Liver (tissue), 9 donors: ENCODE measurements around the gene BPHL. TPM values are rescaled to one million over a fixed set of nuclear protein-coding genes. Genes with fewer than 3 reads are reported as not detected.
A peak's percentile ranks its signal among the peaks of the same experiment; 100 is the strongest.
"Not testable (repeated sequence)": the region's sequence is repeated elsewhere in the genome, so short reads cannot be mapped to it uniquely, and the experiment has no call there.

ENCODE experiments used
- DNase-seq: peaks from one replicate; pipeline ENCODE4 v3.0.0-alpha.2; 2017; ENCODE audit warnings: low spot score
- H3K27ac ChIP-seq, 2 donors: one replicate each; pipeline ENCODE4 v1.7.0; 2013; ENCODE audit warnings: inconsistent platforms in 2 of 2, low read length in 2 of 2, control low read depth in 1 of 2, low read depth in 1 of 2, mild to moderate bottlenecking in 1 of 2
- H3K27me3 ChIP-seq, 4 donors: one replicate each; pipeline versions ENCODE4 v1.6.1 to v1.7.0; 2013; ENCODE audit warnings: low read length in 3 of 4, inconsistent platforms in 1 of 4, mild to moderate bottlenecking in 1 of 4, moderate library complexity in 1 of 4; ENCODE audit not compliant: control insufficient read depth in 4 of 4, insufficient read depth in 4 of 4
- H3K36me3 ChIP-seq, 4 donors: one replicate each; pipeline versions ENCODE4 v1.6.1 to v1.7.0; 2013; ENCODE audit warnings: low read length in 3 of 4, mild to moderate bottlenecking in 3 of 4, low read depth in 1 of 4, moderate library complexity in 1 of 4; ENCODE audit not compliant: control insufficient read depth in 4 of 4, insufficient read depth in 3 of 4
- H3K4me1 ChIP-seq, 4 donors: one replicate each; pipeline versions ENCODE4 v1.6.1 to v1.7.0; 2013; ENCODE audit warnings: low read length in 3 of 4, mild to moderate bottlenecking in 3 of 4, moderate library complexity in 1 of 4; ENCODE audit not compliant: control insufficient read depth in 4 of 4, insufficient read depth in 4 of 4
- H3K4me3 ChIP-seq, 3 donors: one replicate each; pipeline versions ENCODE4 v1.6.1 to v1.7.0; 2013; ENCODE audit warnings: low read length in 3 of 3, control low read depth in 1 of 3, low read depth in 1 of 3, mild to moderate bottlenecking in 1 of 3
- H3K9ac ChIP-seq, 2 donors: one replicate each; pipeline ENCODE4 v1.7.0; 2013; ENCODE audit warnings: low read length in 2 of 2, mild to moderate bottlenecking in 2 of 2, moderate library complexity in 2 of 2, control low read depth in 1 of 2, low read depth in 1 of 2
- H3K9me3 ChIP-seq, 4 donors: one replicate each; pipeline versions ENCODE4 v1.6.1 to v1.7.0; 2013; ENCODE audit warnings: low read length in 3 of 4; ENCODE audit not compliant: control insufficient read depth in 4 of 4
- FOXA2 ChIP-seq: IDR thresholded peaks from 2 replicates; pipeline ENCODE4 v1.6.1; 2016; ENCODE audit warnings: antibody characterized with exemption
- GABPA ChIP-seq, 2 donors: IDR thresholded peaks in 1 of 2; conservative IDR thresholded peaks in 1 of 2; 2 replicates each; pipeline ENCODE4 v1.6.1; 2016; ENCODE audit warnings: antibody characterized with exemption in 2 of 2, mild to moderate bottlenecking in 1 of 2, moderate library complexity in 1 of 2
- HNF4G ChIP-seq: IDR thresholded peaks from 2 replicates; pipeline ENCODE4 v1.6.1; 2016; ENCODE audit warnings: antibody characterized with exemption
- JUND ChIP-seq, 2 donors: IDR thresholded peaks; 2 replicates each; pipeline ENCODE4 v1.6.1; 2016; ENCODE audit warnings: antibody characterized with exemption in 2 of 2
- NR2F2 ChIP-seq: IDR thresholded peaks from 2 replicates; pipeline ENCODE4 v1.6.1; 2016; ENCODE audit warnings: antibody characterized with exemption
- RAD21 ChIP-seq, 2 donors: IDR thresholded peaks; 2 replicates each; pipeline ENCODE4 v1.6.1; 2016; ENCODE audit warnings: antibody characterized with exemption in 2 of 2, mild to moderate bottlenecking in 2 of 2
- REST ChIP-seq: IDR thresholded peaks from 2 replicates; pipeline ENCODE4 v1.6.1; 2016; ENCODE audit warnings: antibody characterized with exemption, mild to moderate bottlenecking
- RXRA ChIP-seq, 2 donors: IDR thresholded peaks; 2 replicates each; pipeline ENCODE4 v1.6.1; 2017 to 2018; ENCODE audit warnings: antibody characterized with exemption in 2 of 2, mild to moderate bottlenecking in 1 of 2
- WGBS: extraction: QIAGEN DNeasy Blood & Tissue Kit; methylation state at CpG from one replicate; pipeline ENCODE4 v1.1.7; 2013; 5-methylcytosine and 5-hydroxymethylcytosine counted together
- polyA plus RNA-seq, 2 donors: library from polyadenylated mRNA; stranded (reverse) in 1 of 2; unstranded in 1 of 2; fragments of 200-250 nt in 1 of 2; fragments of >200 nt in 1 of 2; fragmentation: Nextera tagmentation in 1 of 2; extraction: Ambion mirVana in 1 of 2; gene quantifications; one replicate each; pipeline versions ENCODE4 v1.2.1 to v1.2.3, GENCODE V29; 2013 to 2015
- total RNA-seq, 2 donors: library from RNA; depleted of rRNA; stranded (reverse); fragments of >200 nt; gene quantifications; one replicate each; pipeline ENCODE4 v1.2.3, GENCODE V29; 2014
- donor health status: healthy.
- donor health status: healthy.
- donor health status: healthy.
- donor health status: healthy.
- donor health status: healthy.

BPHL gene
- total and polyA plus RNA-seq, 4 donors: 16.0 to 90.8 (median 31.5) TPM

GRCh38 chr6:3195420-3195694 is 76.8 kb downstream of the BPHL start (continued):
- TF ChIP-seq REST (no peak), NR2F2 (no peak), GABPA (IDR thresholded peaks at IDR 0.05 in 1 of 2, conservative IDR thresholded peaks at IDR 0.05 in 1 of 2) (no peak), FOXA2 (no peak), RXRA (IDR thresholded peaks at IDR 0.05) (no peak), JUND (IDR thresholded peaks at IDR 0.05) (no peak), HNF4G (no peak)

GRCh38 chr6:3195695-3196497 is 77.4 kb downstream of the BPHL start:
- H3K27me3 ChIP-seq: peaks cover 0 to 1% (median 0%) of the 10 kb centered on the region in 4 donors
- no peaks in the 10 kb centered on the region for H3K9me3 ChIP-seq
- H3K9ac ChIP-seq: no peak overlapping the region
- H3K36me3 ChIP-seq: no peaks in the 10 kb centered on the region
- no peak overlapping the region for H3K27ac ChIP-seq
- no peaks in the 10 kb centered on the region for H3K4me1 ChIP-seq
- no peak overlapping the region for H3K4me3 ChIP-seq
- WGBS: 79% methylated on average over 16 of the region's 16 CpGs
- TF ChIP-seq RAD21 (IDR thresholded peaks at IDR 0.05) (peak in 1 of 2 donors; percentile 38), REST (no peak)
- DNase-seq: no peak

GRCh38 chr6:3196770-3197169 is 78.3 kb downstream of the BPHL start:
- H3K27ac ChIP-seq: no peak overlapping the region
- no peaks in the 10 kb centered on the region for H3K9me3 ChIP-seq
- no peak overlapping the region for H3K9ac ChIP-seq
- no peak for DNase-seq
- no peaks in the 10 kb centered on the region for H3K36me3 ChIP-seq
- H3K27me3 ChIP-seq: no peaks in the 10 kb centered on the region
- TF ChIP-seq RXRA (IDR thresholded peaks at IDR 0.05): no peak
- TF ChIP-seq REST: no peak
- TF ChIP-seq JUND (IDR thresholded peaks at IDR 0.05): no peak
- no peak for TF ChIP-seq HNF4G
- H3K4me3 ChIP-seq: no peak overlapping the region
- no peaks in the 10 kb centered on the region for H3K4me1 ChIP-seq
- WGBS: 83% methylated on average over 5 of the region's 5 CpGs

- not testable (repeated sequence) for H3K4me3 ChIP-seq, H3K9me3 ChIP-seq, H3K27ac ChIP-seq, DNase-seq, H3K9ac ChIP-seq, H3K36me3 ChIP-seq, H3K27me3 ChIP-seq, H3K4me1 ChIP-seq
- 83% methylated on average over 4 of the region's 5 CpGs for WGBS
Observed at GRCh38 chr6:3197734-3198133, 79.2 kb downstream of the BPHL start.
